A673 (cell line): ENCODE data around the gene UHRF2. TPM values are rescaled to one million over a fixed set of nuclear protein-coding genes. Genes with fewer than 3 reads are reported as not detected.

ENCODE experiments used
- BruUV-seq: library from RNA; stranded (reverse); fragments of 400-500 nt; replicated peaks from 2 replicates; lab custom pipeline; 2021; lab: Mats Ljungman, UMichigan
- CTCF ChIA-PET: fragments of 300-600 bp; sonication (Branson Sonifier 250); formaldehyde crosslinking; loops from one replicate; lab custom pipeline; 2022; ENCODE audit warnings: antibody characterized with exemption; lab: Charles Lee
- POLR2A ChIA-PET: fragments of 300-600 bp; sonication (Branson Sonifier 250); formaldehyde crosslinking; loops from one replicate; lab custom pipeline; 2022; ENCODE audit warnings: antibody characterized with exemption; ENCODE audit not compliant: low non-redundant PET; lab: Charles Lee
- DNase-seq: peaks from one replicate; pipeline ENCODE4 v3.0.0-alpha.2; 2015; ENCODE audit warnings: low spot score
- H3K27ac ChIP-seq: fragments of 200-600 bp; sonication (generic); 2 replicates; pipeline ENCODE4 v1.5.1; 2016; ENCODE audit warnings: mixed run types, low read depth, mild to moderate bottlenecking, mixed read lengths, antibody characterized with exemption, low read length; ENCODE audit not compliant: poor library complexity, severe bottlenecking
- H3K27me3 ChIP-seq: fragments of 200-600 bp; sonication (generic); replicated peaks from 2 replicates; pipeline ENCODE4 v1.6.1; 2017; ENCODE audit warnings: mixed run types, low read depth, mild to moderate bottlenecking, mixed read lengths, antibody characterized with exemption, low read length; ENCODE audit not compliant: insufficient read depth, poor library complexity
- H3K36me3 ChIP-seq: fragments of 200-600 bp; sonication (generic); 2 replicates; pipeline ENCODE4 v1.6.1; 2016; ENCODE audit warnings: mixed run types, mild to moderate bottlenecking, mixed read lengths, antibody characterized with exemption, low read length; ENCODE audit not compliant: insufficient read depth, poor library complexity, severe bottlenecking
- H3K4me1 ChIP-seq: fragments of 200-600 bp; sonication (generic); 2 replicates; pipeline ENCODE4 v1.6.1; 2017; ENCODE audit warnings: mixed run types, mild to moderate bottlenecking, mixed read lengths, antibody characterized with exemption, low read length; ENCODE audit not compliant: insufficient read depth, poor library complexity, severe bottlenecking
- H3K4me3 ChIP-seq: fragments of 200-600 bp; sonication (generic); 2 replicates; pipeline ENCODE4 v1.5.1; 2016; ENCODE audit warnings: low read depth, mixed run types, mild to moderate bottlenecking, mixed read lengths, low read length; ENCODE audit not compliant: poor library complexity, severe bottlenecking
- H3K9me3 ChIP-seq: fragments of 200-600 bp; sonication (generic); 2 replicates; pipeline ENCODE4 v1.6.1; 2016; ENCODE audit warnings: mixed run types, low read depth, mild to moderate bottlenecking, mixed read lengths, antibody characterized with exemption, low read length; ENCODE audit not compliant: poor library complexity, severe bottlenecking
- EZH2 ChIP-seq: fragments of 200-600 bp; sonication (generic); IDR thresholded peaks from 2 replicates; pipeline ENCODE4 v1.6.1; 2017; ENCODE audit warnings: borderline replicate concordance, low read depth, mild to moderate bottlenecking, mixed read lengths, antibody characterized with exemption, low read length; ENCODE audit not compliant: poor library complexity, severe bottlenecking
- intact Hi-C: fragments of 100-400 bp; cut with micrococcal nuclease; formaldehyde crosslinking; loops from one replicate; pipeline ENCODE4 v1.10.0; 2022; ENCODE audit not compliant: unreplicated experiment
- total RNA-seq: library from RNA; stranded (reverse); gene quantifications from 2 replicates; pipeline ENCODE4 v1.2.3, GENCODE V29; 2021
- TF ChIP-seq, protein P1 (sequence below): fragments of 300-800, 200-600 bp; sonication (generic); conservative IDR thresholded peaks from 2 replicates; pipeline ENCODE4 v1.5.1; 2017; ENCODE audit warnings: low read depth, mild to moderate bottlenecking, antibody characterized with exemption, low read length, moderate library complexity, mixed read lengths

UHRF2 gene
- total RNA-seq, 1 experiment from 2014 or later = 53.0 TPM

DNA sequence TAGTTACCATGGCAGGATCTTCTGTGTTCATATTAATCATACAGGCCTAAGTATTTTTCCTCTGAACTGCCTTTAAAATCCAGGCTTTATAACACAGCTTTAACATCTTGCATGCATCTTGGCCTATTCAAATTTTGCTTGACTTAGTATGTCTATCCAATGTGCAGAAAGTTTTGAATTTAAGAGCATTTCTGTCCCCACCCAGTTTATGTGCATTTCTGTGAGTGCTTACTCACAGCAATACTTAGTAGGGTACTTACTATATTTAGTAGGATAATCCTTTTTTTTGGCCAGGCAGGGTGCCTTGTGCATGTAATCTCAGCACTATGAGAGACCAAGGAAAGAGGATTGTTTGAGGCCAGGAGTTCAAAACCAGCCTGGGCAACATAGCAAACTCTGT lies 18.0 kb downstream of the UHRF2 start:
- CTCF ChIA-PET = no interaction called here
- no peaks in the 10 kb centered on the region for H3K27me3 ChIP-seq
- H3K4me3 ChIP-seq = no peak overlapping the region
- intact Hi-C loops = no loop called here
- H3K36me3 ChIP-seq = no peaks in the 10 kb centered on the region
- TF ChIP-seq EZH2 = no peak
- TF ChIP-seq, protein P1, sequence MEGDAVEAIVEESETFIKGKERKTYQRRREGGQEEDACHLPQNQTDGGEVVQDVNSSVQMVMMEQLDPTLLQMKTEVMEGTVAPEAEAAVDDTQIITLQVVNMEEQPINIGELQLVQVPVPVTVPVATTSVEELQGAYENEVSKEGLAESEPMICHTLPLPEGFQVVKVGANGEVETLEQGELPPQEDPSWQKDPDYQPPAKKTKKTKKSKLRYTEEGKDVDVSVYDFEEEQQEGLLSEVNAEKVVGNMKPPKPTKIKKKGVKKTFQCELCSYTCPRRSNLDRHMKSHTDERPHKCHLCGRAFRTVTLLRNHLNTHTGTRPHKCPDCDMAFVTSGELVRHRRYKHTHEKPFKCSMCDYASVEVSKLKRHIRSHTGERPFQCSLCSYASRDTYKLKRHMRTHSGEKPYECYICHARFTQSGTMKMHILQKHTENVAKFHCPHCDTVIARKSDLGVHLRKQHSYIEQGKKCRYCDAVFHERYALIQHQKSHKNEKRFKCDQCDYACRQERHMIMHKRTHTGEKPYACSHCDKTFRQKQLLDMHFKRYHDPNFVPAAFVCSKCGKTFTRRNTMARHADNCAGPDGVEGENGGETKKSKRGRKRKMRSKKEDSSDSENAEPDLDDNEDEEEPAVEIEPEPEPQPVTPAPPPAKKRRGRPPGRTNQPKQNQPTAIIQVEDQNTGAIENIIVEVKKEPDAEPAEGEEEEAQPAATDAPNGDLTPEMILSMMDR = no peak
- no TSS peak for BruUV-seq
- H3K4me1 ChIP-seq = peaks cover 13% of the 10 kb centered on the region
- peak; percentile 10 for DNase-seq
- POLR2A ChIA-PET = no interaction called here
- H3K27ac ChIP-seq = no peak overlapping the region
- H3K9me3 ChIP-seq = no peaks in the 10 kb centered on the region

DNA sequence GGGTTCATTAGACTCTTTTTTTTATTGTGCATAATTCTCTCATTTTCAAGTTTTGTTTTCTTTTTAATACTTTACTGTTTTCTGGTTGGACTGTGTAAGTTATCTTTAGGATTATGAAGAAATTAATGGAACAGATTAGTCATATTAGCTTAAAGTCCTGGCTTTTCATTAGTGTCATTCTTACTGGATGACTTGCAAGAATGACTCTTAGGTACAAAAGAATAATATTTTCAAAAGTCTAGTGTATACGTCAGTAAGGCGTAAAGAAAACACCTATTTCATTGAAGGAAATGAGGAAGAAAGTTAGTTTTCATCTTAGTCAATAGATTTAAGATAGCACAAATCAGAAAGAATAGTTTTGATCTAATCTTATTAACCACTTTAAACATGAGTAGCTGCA lies 20.4 kb downstream of the UHRF2 start:
- intact Hi-C loops = no loop called here
- Histone ChIP-seq H3K27me3 (no peaks in the 10 kb centered on the region), H3K36me3 (no peaks in the 10 kb centered on the region), H3K4me3 (no peak overlapping the region), H3K27ac (no peak overlapping the region), H3K9me3 (no peaks in the 10 kb centered on the region), H3K4me1 (peaks cover 7% of the 10 kb centered on the region)
- ChIA-PET CTCF (no interaction called here), POLR2A (no interaction called here)
- BruUV-seq = no TSS peak
- no peak for DNase-seq
- TF ChIP-seq, protein P1 = no peak
- no peak for TF ChIP-seq EZH2

DNA sequence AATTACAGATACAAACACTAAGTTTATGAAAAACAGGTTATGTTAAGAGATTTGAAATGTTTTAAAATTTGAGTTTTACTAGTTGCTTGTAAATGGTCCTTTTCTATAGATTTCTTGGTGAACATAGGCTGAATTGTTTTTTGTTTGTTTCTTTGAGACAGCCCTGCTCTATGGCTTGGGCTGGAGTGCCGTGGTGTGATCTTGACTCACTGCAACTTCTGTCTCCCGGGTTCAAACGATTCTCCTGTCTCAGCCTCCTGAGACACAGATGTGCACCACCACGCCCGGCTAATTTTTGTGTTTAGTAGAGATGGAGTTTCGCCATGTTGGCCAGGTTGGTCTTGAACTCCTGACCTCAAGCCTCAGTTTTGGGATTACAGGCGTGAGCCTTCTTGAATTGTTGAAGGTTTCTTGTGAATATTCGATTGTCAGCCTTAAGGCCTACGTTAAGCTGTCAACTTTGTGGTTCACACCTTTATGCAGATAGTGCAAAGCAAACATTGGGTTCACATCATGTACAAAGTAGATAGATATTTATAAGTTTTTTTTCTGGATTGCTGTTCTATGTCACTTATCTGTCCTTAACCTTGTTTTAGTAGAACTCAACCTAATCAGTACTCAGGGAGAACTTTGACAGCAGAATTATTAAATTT lies 26.2 kb downstream of the UHRF2 start:
- DNase-seq = no peak
- TF ChIP-seq, protein P1 = no peak
- no peak for TF ChIP-seq EZH2
- intact Hi-C loops = no loop called here
- H3K4me1 ChIP-seq = no peaks in the 10 kb centered on the region
- no peaks in the 10 kb centered on the region for H3K27me3 ChIP-seq
- CTCF ChIA-PET = no interaction called here
- POLR2A ChIA-PET = no interaction called here
- BruUV-seq = no TSS peak
- no peak overlapping the region for H3K27ac ChIP-seq
- H3K36me3 ChIP-seq = no peaks in the 10 kb centered on the region
- H3K9me3 ChIP-seq = no peaks in the 10 kb centered on the region
- H3K4me3 ChIP-seq = no peak overlapping the region
